Uterus (tissue), 4 donors: ENCODE measurements around the gene MUC5AC. TPM values are rescaled to one million over a fixed set of nuclear protein-coding genes. Genes with fewer than 3 reads are reported as not detected.

ENCODE experiments used
- DNase-seq, 2 donors: peaks; one replicate each; pipeline ENCODE4 v3.0.0-alpha.2; 2019 to 2020
- H3K27ac ChIP-seq, 2 donors: fragments of 200-600 bp; sonication (generic); 1 replicate in 1 of 2; 2 replicates in 1 of 2; pipeline ENCODE4 v1.5.1; 2016 to 2018
- H3K27me3 ChIP-seq, 2 donors: fragments of 200-600 bp; sonication (generic); one replicate each; pipeline ENCODE4 v1.5.1; 2018 to 2019; ENCODE audit warnings: control low read depth in 1 of 2
- H3K36me3 ChIP-seq, 2 donors: fragments of 200-600 bp; sonication (generic); one replicate each; pipeline ENCODE4 v1.5.1; 2019; ENCODE audit warnings: control low read depth in 1 of 2
- H3K4me1 ChIP-seq, 2 donors: fragments of 200-600 bp; sonication (generic); one replicate each; pipeline ENCODE4 v1.5.1; 2018 to 2019; ENCODE audit warnings: control low read depth in 1 of 2
- H3K4me3 ChIP-seq, 2 donors: fragments of 200-600 bp; sonication (generic); 1 replicate in 1 of 2; 2 replicates in 1 of 2; pipeline ENCODE4 v1.5.1; 2018 to 2019; ENCODE audit warnings: mild to moderate bottlenecking in 1 of 2
- H3K9me3 ChIP-seq, 2 donors: fragments of 200-600 bp; sonication (generic); one replicate each; pipeline ENCODE4 v1.5.1; 2019; ENCODE audit warnings: control low read depth in 1 of 2
- POLR2A ChIP-seq, 2 donors: fragments of 450-650 bp; IDR thresholded peaks; one replicate each; pipeline ENCODE4 v1.6.1; 2016; ENCODE audit warnings: antibody characterized with exemption in 2 of 2, mild to moderate bottlenecking in 1 of 2, moderate library complexity in 1 of 2
- intact Hi-C: fragments of 100-400 bp; cut with DNase I; formaldehyde crosslinking; loops from one replicate; pipeline ENCODE4 v1.15.1; 2023; ENCODE audit warnings: low total_unique reads
- total RNA-seq, 4 donors: library from RNA; depleted of rRNA in 3 of 4; stranded (reverse); fragments of >200 nt in 3 of 4; gene quantifications; one replicate each; pipeline versions ENCODE4 v1.1.0 to v1.2.4, GENCODE V29; 2014 to 2023
- TF ChIP-seq, protein P1 (sequence below), 4 experiments: fragments of 200-600 bp in 2 of 4; fragments of 450-650 bp in 2 of 4; sonication (generic) in 2 of 4; IDR thresholded peaks; one replicate each; pipeline ENCODE4 v1.5.1; 2016 to 2019; ENCODE audit warnings: antibody characterized with exemption in 4 of 4, mild to moderate bottlenecking in 2 of 4, moderate library complexity in 1 of 4
- donor health status: DM: yes; HTN: yes; CAD: no.

Gene MUC5AC
- total RNA-seq, 4 donors from 2014 or later, result under 0.01 TPM; not detected in 3

GRCh38 chr11:1176224-1177019 lies 18.7 kb downstream of the MUC5AC start:
- H3K4me3 ChIP-seq, result no peak overlapping the region
- no peak overlapping the region for H3K27ac ChIP-seq
- no peaks in the 10 kb centered on the region for H3K27me3 ChIP-seq
- no peak for DNase-seq
- intact Hi-C loops, result no loop called here
- no peaks in the 10 kb centered on the region for H3K36me3 ChIP-seq
- H3K4me1 ChIP-seq, result no peaks in the 10 kb centered on the region
- no peaks in the 10 kb centered on the region for H3K9me3 ChIP-seq
- no peak for TF ChIP-seq POLR2A (IDR thresholded peaks at IDR 0.05)
- TF ChIP-seq, protein P1, sequence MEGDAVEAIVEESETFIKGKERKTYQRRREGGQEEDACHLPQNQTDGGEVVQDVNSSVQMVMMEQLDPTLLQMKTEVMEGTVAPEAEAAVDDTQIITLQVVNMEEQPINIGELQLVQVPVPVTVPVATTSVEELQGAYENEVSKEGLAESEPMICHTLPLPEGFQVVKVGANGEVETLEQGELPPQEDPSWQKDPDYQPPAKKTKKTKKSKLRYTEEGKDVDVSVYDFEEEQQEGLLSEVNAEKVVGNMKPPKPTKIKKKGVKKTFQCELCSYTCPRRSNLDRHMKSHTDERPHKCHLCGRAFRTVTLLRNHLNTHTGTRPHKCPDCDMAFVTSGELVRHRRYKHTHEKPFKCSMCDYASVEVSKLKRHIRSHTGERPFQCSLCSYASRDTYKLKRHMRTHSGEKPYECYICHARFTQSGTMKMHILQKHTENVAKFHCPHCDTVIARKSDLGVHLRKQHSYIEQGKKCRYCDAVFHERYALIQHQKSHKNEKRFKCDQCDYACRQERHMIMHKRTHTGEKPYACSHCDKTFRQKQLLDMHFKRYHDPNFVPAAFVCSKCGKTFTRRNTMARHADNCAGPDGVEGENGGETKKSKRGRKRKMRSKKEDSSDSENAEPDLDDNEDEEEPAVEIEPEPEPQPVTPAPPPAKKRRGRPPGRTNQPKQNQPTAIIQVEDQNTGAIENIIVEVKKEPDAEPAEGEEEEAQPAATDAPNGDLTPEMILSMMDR (IDR thresholded peaks at IDR 0.05), result no peak

DNA sequence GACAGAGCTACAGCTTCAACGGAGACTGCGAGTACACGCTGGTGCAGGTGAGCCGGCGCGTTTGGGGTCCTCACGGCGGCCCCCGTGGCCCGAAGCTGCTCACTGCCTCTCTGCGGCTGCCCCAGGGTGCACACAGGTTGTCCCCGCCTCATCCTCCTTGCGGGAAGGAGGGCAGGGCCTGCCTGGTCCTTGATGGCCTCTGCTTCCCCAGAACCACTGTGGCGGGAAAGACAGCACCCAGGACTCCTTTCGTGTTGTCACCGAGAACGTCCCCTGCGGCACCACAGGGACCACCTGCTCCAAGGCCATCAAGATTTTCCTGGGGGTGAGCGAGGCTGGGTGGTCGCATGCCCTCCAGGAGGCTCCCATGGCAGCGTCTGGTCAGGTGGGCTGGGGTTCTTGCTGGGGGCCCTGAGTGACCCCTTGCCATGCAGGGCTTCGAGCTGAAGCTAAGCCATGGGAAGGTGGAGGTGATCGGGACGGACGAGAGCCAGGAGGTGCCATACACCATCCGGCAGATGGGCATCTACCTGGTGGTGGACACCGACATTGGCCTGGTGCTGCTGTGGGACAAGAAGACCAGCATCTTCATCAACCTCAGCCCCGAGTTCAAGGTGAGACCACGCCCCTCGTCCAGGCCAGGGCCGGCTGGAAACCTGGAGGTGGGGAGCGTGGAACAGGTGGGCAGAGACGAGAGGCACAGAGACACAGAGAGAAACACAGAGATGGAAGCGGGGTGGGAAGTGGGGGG lies 19.4 kb downstream of the MUC5AC start:
- Histone ChIP-seq H3K4me1 (no peaks in the 10 kb centered on the region), H3K4me3 (no peak overlapping the region), H3K27me3 (no peaks in the 10 kb centered on the region), H3K36me3 (no peaks in the 10 kb centered on the region), H3K27ac (no peak overlapping the region), H3K9me3 (no peaks in the 10 kb centered on the region)
- no peak for DNase-seq
- TF ChIP-seq POLR2A (IDR thresholded peaks at IDR 0.05), result no peak
- TF ChIP-seq, protein P1 (IDR thresholded peaks at IDR 0.05), result no peak
- intact Hi-C loops, result no loop called here

- Histone ChIP-seq H3K4me3 (no peak overlapping the region), H3K27me3 (no peaks in the 10 kb centered on the region), H3K36me3 (no peaks in the 10 kb centered on the region), H3K9me3 (no peaks in the 10 kb centered on the region), H3K27ac (no peak overlapping the region), H3K4me1 (no peaks in the 10 kb centered on the region)
- DNase-seq, result no peak
- intact Hi-C loops, result no loop called here
- TF ChIP-seq POLR2A (IDR thresholded peaks at IDR 0.05), result no peak
- TF ChIP-seq, protein P1 (IDR thresholded peaks at IDR 0.05), result no peak
Observed at GRCh38 chr11:1177771-1178090, 20.0 kb downstream of the MUC5AC start.

DNA sequence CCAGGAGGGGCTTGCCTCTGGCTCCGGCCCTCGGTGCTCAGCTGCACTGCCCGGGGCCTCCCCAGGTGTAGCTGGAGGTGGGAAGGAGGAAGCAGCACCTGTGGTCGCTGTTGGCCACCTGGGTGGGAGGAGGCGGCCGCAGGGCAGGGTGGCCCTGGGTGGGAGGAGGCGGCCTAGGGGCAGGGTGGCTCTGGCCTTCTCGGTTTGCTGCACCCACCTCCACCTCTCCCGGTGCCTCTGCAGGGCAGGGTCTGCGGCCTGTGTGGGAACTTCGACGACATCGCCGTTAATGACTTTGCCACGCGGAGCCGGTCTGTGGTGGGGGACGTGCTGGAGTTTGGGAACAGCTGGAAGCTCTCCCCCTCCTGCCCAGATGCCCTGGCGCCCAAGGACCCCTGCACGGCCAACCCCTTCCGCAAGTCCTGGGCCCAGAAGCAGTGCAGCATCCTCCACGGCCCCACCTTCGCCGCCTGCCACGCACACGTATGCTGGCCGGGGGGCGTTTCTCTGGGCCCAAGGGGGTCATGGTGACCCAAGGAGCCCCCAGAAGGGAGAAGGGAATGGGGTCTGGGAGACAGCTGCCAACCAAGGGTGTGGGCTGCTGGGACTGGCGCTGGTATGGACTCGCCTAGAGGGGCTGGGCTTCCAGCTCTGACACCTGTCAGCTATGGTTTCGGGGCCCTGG lies 20.6 kb downstream of the MUC5AC start:
- Histone ChIP-seq H3K36me3 (no peaks in the 10 kb centered on the region), H3K9me3 (no peaks in the 10 kb centered on the region), H3K27ac (no peak overlapping the region), H3K4me1 (no peaks in the 10 kb centered on the region), H3K4me3 (no peak overlapping the region), H3K27me3 (no peaks in the 10 kb centered on the region)
- TF ChIP-seq, protein P1 (IDR thresholded peaks at IDR 0.05), result no peak
- TF ChIP-seq POLR2A (IDR thresholded peaks at IDR 0.05), result no peak
- no peak for DNase-seq
- intact Hi-C loops, result no loop called here

DNA sequence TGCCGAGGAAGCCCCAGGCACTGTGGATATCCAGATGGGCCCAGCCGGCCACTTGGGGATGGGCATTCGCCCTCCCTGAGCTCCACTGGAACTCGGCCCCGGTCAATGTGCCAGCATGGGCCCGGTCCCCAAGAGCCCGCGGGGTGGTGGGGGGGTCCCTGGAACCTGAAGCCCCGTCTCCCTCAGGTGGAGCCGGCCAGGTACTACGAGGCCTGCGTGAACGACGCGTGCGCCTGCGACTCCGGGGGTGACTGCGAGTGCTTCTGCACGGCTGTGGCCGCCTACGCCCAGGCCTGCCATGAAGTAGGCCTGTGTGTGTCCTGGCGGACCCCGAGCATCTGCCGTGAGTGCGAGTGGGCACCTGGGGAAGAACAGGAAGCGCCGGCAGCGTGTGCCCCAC lies 21.2 kb downstream of the MUC5AC start:
- no peak for TF ChIP-seq POLR2A (IDR thresholded peaks at IDR 0.05)
- TF ChIP-seq, protein P1 (IDR thresholded peaks at IDR 0.05), result no peak
- intact Hi-C loops, result no loop called here

More for the DNA sequence above, 21.2 kb downstream of the MUC5AC start:
- H3K27me3 ChIP-seq, result no peaks in the 10 kb centered on the region
- H3K36me3 ChIP-seq, result no peaks in the 10 kb centered on the region
- H3K9me3 ChIP-seq, result no peaks in the 10 kb centered on the region
- no peak for DNase-seq
- H3K4me1 ChIP-seq, result no peaks in the 10 kb centered on the region
- H3K4me3 ChIP-seq, result no peak overlapping the region
- H3K27ac ChIP-seq, result no peak overlapping the region
